Measurements from ENCODE around the gene RAC3. TPM values are rescaled to one million over a fixed set of nuclear protein-coding genes. Genes with fewer than 3 reads are reported as not detected.
A peak's percentile ranks its signal among the peaks of the same experiment; 100 is the strongest.

The RAC3 gene
- total and polyA plus RNA-seq, 9 of the 15 experiments (the other 6 are each of a cell fraction or from before 2014, with no cell fraction given): 0.23 to 292 (median 118) TPM

DNA sequence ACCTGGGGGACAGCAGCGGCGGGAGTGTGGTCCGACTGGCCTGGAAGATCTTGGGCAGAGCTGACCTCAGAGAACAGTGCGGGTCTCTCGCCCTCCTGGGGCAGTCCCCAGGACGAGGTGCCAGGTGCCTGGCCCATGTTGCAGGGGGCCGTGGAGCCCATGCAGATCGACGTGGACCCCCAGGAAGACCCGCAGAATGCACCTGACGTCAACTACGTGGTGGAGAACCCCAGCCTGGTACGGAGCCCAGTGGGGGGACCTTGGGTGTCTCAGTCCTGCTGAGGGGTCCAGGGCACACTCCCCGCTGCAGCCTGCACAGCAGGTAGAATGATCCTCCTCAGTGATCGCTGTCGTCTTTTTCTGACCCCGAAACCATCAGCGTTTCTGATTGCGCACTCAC is 21.7 kb downstream of the RAC3 start (continued):
- TF ChIP-seq ATF6 (CRISPR knock-in tag; IDR thresholded peaks at IDR 0.05): no peak

- BruUV-seq (replicated peaks): no TSS peak
- in situ Hi-C loops (cut with MboI): no loop called here
- H3K27ac ChIP-seq (ENCODE audit: extremely low read depth, low read depth, low read length): no peak overlapping the region
- 91% methylated on average over 22 of the region's 28 CpGs for WGBS (ENCODE audit: insufficient coverage, low coverage, missing lambda C conversion rate)
- 0 out of 2 replicates have a peak, but pooled peaks cover 11% of the 10 kb centered on the region for H4K20me1 ChIP-seq (replicated peaks; ENCODE audit: control insufficient read depth, insufficient read depth, low read length)
- FAIRE-seq (no peak), DNase-seq (ENCODE audit: extremely low read depth in 1 of 4, low spot score in 3 of 4) (no peak), ATAC-seq (no peak)
- no peaks in the 10 kb centered on the region for H3K9me1 ChIP-seq (ENCODE audit: control insufficient read depth, insufficient read depth, low read length)
- H3K9me3 ChIP-seq (replicated peaks; ENCODE audit: control insufficient read depth, insufficient read depth, low read depth, low read length): no peaks in the 10 kb centered on the region
- no peak overlapping the region for H2AFZ ChIP-seq (ENCODE audit: low read depth, low read length)
- H3K27me3 ChIP-seq (ENCODE audit: control insufficient read depth in 2 of 2, insufficient read depth in 2 of 2, low read length in 2 of 2): no peaks in the 10 kb centered on the region
- ChIA-PET POLR2A (interaction anchor here (0.6 to 1.6 kb wide), 4 partner anchors 9 to 731 kb away, joined by 3 to 11 read pairs (median 4); partner anchors contain the start of gene DCXR), CTCF (ENCODE audit: low intra/inter-chr PET ratio) (no interaction called here)
- H3K36me3 ChIP-seq (ENCODE audit: control insufficient read depth, insufficient read depth, low read length): peaks cover 78% of the 10 kb centered on the region; the same call in 2 of the 3 replicates
- intact Hi-C loops (cut with micrococcal nuclease): no loop called here
- no peak overlapping the region; the same call in 1 of the 2 replicates for H3K4me3 ChIP-seq
- no peak overlapping the region for H3K4me2 ChIP-seq (ENCODE audit: insufficient read depth, low read length)
- peaks cover 6 to 92% of the 10 kb centered on the region in 2 experiments; a peak in 3 of 5 replicates for H3K4me1 ChIP-seq (replicated peaks in 1 of 2; ENCODE audit: control insufficient read depth in 2 of 2, insufficient read depth in 2 of 2, low read length in 2 of 2)
- peak overlapping the region; percentile 80 to 97; a peak in 2 of 4 replicates for H3K9ac ChIP-seq (ENCODE audit: insufficient read depth in 1 of 2, low read depth in 2 of 2, low read length in 2 of 2)
- TF ChIP-seq MTF1 (CRISPR knock-in tag; IDR thresholded peaks at IDR 0.05; ENCODE audit: borderline replicate concordance) (no peak), ZBTB33 (CRISPR knock-in tag; IDR thresholded peaks at IDR 0.05) (peak; percentile 66)
- H3K79me2 ChIP-seq (ENCODE audit: control insufficient read depth, insufficient read depth, low read length): peaks cover 28% of the 10 kb centered on the region
These were observed 22.2 kb downstream of the RAC3 start for GRCh38 chr17:82053556-82054263.

All from K562 (cell line).